Mesenchymal stem cell (in vitro differentiated cells and primary cell): Measurements from ENCODE around the gene PLA2G6.

ENCODE experiments used
- DNase-seq: peaks from one replicate; pipeline ENCODE4 v3.0.0-alpha.2; 2013
- H2AFZ ChIP-seq: one replicate; pipeline ENCODE4 v1.6.1; 2013; ENCODE audit warnings: low read depth, mild to moderate bottlenecking, control low read depth, inconsistent platforms, low read length, moderate library complexity
- H2AK5ac ChIP-seq: 2 replicates; pipeline ENCODE4 v1.6.1; 2013; ENCODE audit warnings: low read length, moderate library complexity, mild to moderate bottlenecking, inconsistent platforms; ENCODE audit not compliant: severe bottlenecking
- H2BK120ac ChIP-seq: one replicate; pipeline ENCODE4 v1.6.1; 2013; ENCODE audit warnings: low read depth, mild to moderate bottlenecking, inconsistent platforms, low read length, moderate library complexity
- H2BK12ac ChIP-seq, 2 experiments: one replicate each; pipeline ENCODE4 v1.6.1; 2013; ENCODE audit warnings: inconsistent platforms in 2 of 2, low read length in 2 of 2, mild to moderate bottlenecking in 2 of 2, moderate library complexity in 2 of 2, control low read depth in 1 of 2
- H2BK15ac ChIP-seq: one replicate; pipeline ENCODE4 v1.6.1; 2013; ENCODE audit warnings: mild to moderate bottlenecking, low read depth, inconsistent platforms; ENCODE audit not compliant: poor library complexity, severe bottlenecking
- H2BK5ac ChIP-seq: 2 replicates; pipeline ENCODE4 v1.6.1; 2013; ENCODE audit warnings: low read depth, mild to moderate bottlenecking, low read length, control low read depth, inconsistent platforms; ENCODE audit not compliant: poor library complexity, severe bottlenecking
- H3K14ac ChIP-seq, 2 experiments: one replicate each; pipeline ENCODE4 v1.6.1; 2013; ENCODE audit warnings: inconsistent platforms in 2 of 2, low read length in 2 of 2, control low read depth in 1 of 2, mild to moderate bottlenecking in 1 of 2, moderate library complexity in 1 of 2
- H3K18ac ChIP-seq, 2 experiments: one replicate each; pipeline ENCODE4 v1.6.1; 2013; ENCODE audit warnings: inconsistent platforms in 2 of 2, low read length in 2 of 2, control low read depth in 1 of 2, low read depth in 1 of 2, mild to moderate bottlenecking in 1 of 2
- H3K23ac ChIP-seq, 2 experiments: one replicate each; pipeline ENCODE4 v1.6.1; 2013; ENCODE audit warnings: inconsistent platforms in 2 of 2, low read length in 2 of 2, mild to moderate bottlenecking in 2 of 2, moderate library complexity in 2 of 2, control low read depth in 1 of 2
- H3K27ac ChIP-seq: 2 replicates; pipeline ENCODE4 v1.5.1; 2013; ENCODE audit warnings: mild to moderate bottlenecking, moderate library complexity, low read length, control low read depth, inconsistent platforms; ENCODE audit not compliant: poor library complexity, severe bottlenecking
- H3K27me3 ChIP-seq, 2 experiments: 2 replicates each; pipeline versions ENCODE4 v1.6.1 to v1.7.0; 2013; ENCODE audit warnings: low read length in 2 of 2, mild to moderate bottlenecking in 2 of 2, moderate library complexity in 2 of 2, control low read depth in 1 of 2, inconsistent platforms in 1 of 2; ENCODE audit not compliant: control insufficient read depth in 1 of 2, insufficient read depth in 1 of 2
- H3K36me3 ChIP-seq, 2 experiments: 2 replicates each; pipeline versions ENCODE4 v1.6.1 to v1.7.0; 2013; ENCODE audit warnings: low read length in 2 of 2, control low read depth in 1 of 2, inconsistent platforms in 1 of 2, low read depth in 1 of 2, mild to moderate bottlenecking in 1 of 2; ENCODE audit not compliant: insufficient read depth in 2 of 2, control insufficient read depth in 1 of 2
- H3K4ac ChIP-seq, 2 experiments: one replicate each; pipeline ENCODE4 v1.6.1; 2013; ENCODE audit warnings: inconsistent platforms in 2 of 2, low read length in 2 of 2, mild to moderate bottlenecking in 2 of 2, moderate library complexity in 2 of 2, control low read depth in 1 of 2, low read depth in 1 of 2
- H3K4me1 ChIP-seq: 2 replicates; pipeline ENCODE4 v1.6.1; 2013; ENCODE audit warnings: low read depth, low read length, control low read depth; ENCODE audit not compliant: control insufficient read depth, insufficient read depth
- H3K4me2 ChIP-seq: 2 replicates; pipeline ENCODE4 v1.6.1; 2013; ENCODE audit warnings: low read length, mild to moderate bottlenecking, inconsistent platforms; ENCODE audit not compliant: poor library complexity, severe bottlenecking
- H3K4me3 ChIP-seq, 2 experiments: 2 replicates each; pipeline versions ENCODE4 v1.5.1 to v1.7.0; 2013; ENCODE audit warnings: low read length in 2 of 2, mild to moderate bottlenecking in 2 of 2, control low read depth in 1 of 2, low read depth in 1 of 2; ENCODE audit not compliant: insufficient read depth in 1 of 2
- H3K79me1 ChIP-seq: replicated peaks from 2 replicates; pipeline ENCODE4 v1.6.1; 2013; ENCODE audit warnings: mild to moderate bottlenecking, control low read depth, low read length, inconsistent platforms; ENCODE audit not compliant: poor library complexity, severe bottlenecking
- H3K9ac ChIP-seq: 2 replicates; pipeline ENCODE4 v1.7.0; 2013; ENCODE audit warnings: mild to moderate bottlenecking, low read length, moderate library complexity
- H3K9me3 ChIP-seq: 2 replicates; pipeline ENCODE4 v1.7.0; 2013; ENCODE audit warnings: mild to moderate bottlenecking, low read length; ENCODE audit not compliant: control insufficient read depth
- H4K8ac ChIP-seq: one replicate; pipeline ENCODE4 v1.6.1; 2013; ENCODE audit warnings: inconsistent platforms, mild to moderate bottlenecking, low read length, moderate library complexity
- H4K91ac ChIP-seq: one replicate; pipeline ENCODE4 v1.6.1; 2013; ENCODE audit warnings: mild to moderate bottlenecking, low read length, inconsistent platforms
- WGBS: methylation state at CpG from one replicate; pipeline ENCODE4 v1.1.7; 2013; ENCODE audit warnings: mixed read lengths; 5-methylcytosine and 5-hydroxymethylcytosine counted together

PLA2G6 gene

GRCh38 chr22:38115423-38116205, 66.0 kb downstream of the PLA2G6 start:
- H3K79me1 ChIP-seq, result no peaks in the 10 kb centered on the region
- H3K27ac ChIP-seq, result no peak overlapping the region
- H3K18ac ChIP-seq, result no peak overlapping the region
- peaks cover 0 to 25% of the 10 kb centered on the region in 2 experiments for H3K36me3 ChIP-seq
- no peak overlapping the region for H3K14ac ChIP-seq
- H3K23ac ChIP-seq, result no peak overlapping the region
- H3K4me2 ChIP-seq, result no peak overlapping the region
- peaks cover 0 to 2% of the 10 kb centered on the region in 2 experiments for H3K27me3 ChIP-seq
- no peak overlapping the region for H3K4me3 ChIP-seq
- no peak overlapping the region for H2AFZ ChIP-seq
- H2BK15ac ChIP-seq, result no peak overlapping the region
- H3K9me3 ChIP-seq, result no peaks in the 10 kb centered on the region
- no peak overlapping the region for H3K4ac ChIP-seq
- no peak overlapping the region for H2AK5ac ChIP-seq
- 96% methylated on average over 31 of the region's 31 CpGs for WGBS
- no peak overlapping the region for H2BK5ac ChIP-seq
- H2BK12ac ChIP-seq, result no peak overlapping the region
- H4K8ac ChIP-seq, result peak overlapping the region; percentile 1
- no peak overlapping the region for H2BK120ac ChIP-seq
- H3K9ac ChIP-seq, result no peak overlapping the region
- H4K91ac ChIP-seq, result peak overlapping the region; percentile 6
- DNase-seq, result no peak
- peaks cover 20% of the 10 kb centered on the region for H3K4me1 ChIP-seq

- H3K18ac ChIP-seq, result peak overlapping the region in 1 of 2 experiments; percentile 66
- peaks cover 23% of the 10 kb centered on the region for H3K4me1 ChIP-seq
- no peak overlapping the region for H3K4me2 ChIP-seq
- no peak overlapping the region for H2AK5ac ChIP-seq
- H3K4ac ChIP-seq, result peak overlapping the region in 1 of 2 experiments; percentile 60
- H4K8ac ChIP-seq, result peak overlapping the region; percentile 87
- no peaks in the 10 kb centered on the region for H3K9me3 ChIP-seq
- no peak overlapping the region for H2BK15ac ChIP-seq
- no peak overlapping the region for H3K9ac ChIP-seq
- H3K36me3 ChIP-seq, result peaks cover 0 to 20% of the 10 kb centered on the region in 2 experiments
- peak overlapping the region; percentile 18 for H2AFZ ChIP-seq
- H3K27me3 ChIP-seq, result peaks cover 0 to 10% of the 10 kb centered on the region in 2 experiments
- peak overlapping the region; percentile 59 for H4K91ac ChIP-seq
- DNase-seq, result peak; percentile 87
- no peaks in the 10 kb centered on the region for H3K79me1 ChIP-seq
- no peak overlapping the region for H2BK5ac ChIP-seq
- H3K14ac ChIP-seq, result peak overlapping the region in 1 of 2 experiments; percentile 68
- no peak overlapping the region for H3K27ac ChIP-seq
- 50% methylated on average over 32 of the region's 32 CpGs for WGBS
- H3K4me3 ChIP-seq, result no peak overlapping the region
- no peak overlapping the region for H2BK120ac ChIP-seq
- H3K23ac ChIP-seq, result no peak overlapping the region
- H2BK12ac ChIP-seq, result peak overlapping the region in 1 of 2 experiments; percentile 12
Observed at GRCh38 chr22:38114484-38115398, 66.9 kb downstream of the PLA2G6 start.

- Histone ChIP-seq H3K4me2 (no peak overlapping the region), H3K4ac (no peak overlapping the region), H3K9me3 (no peaks in the 10 kb centered on the region), H3K36me3 (peaks cover 0 to 24% of the 10 kb centered on the region in 2 experiments), H2BK12ac (no peak overlapping the region), H3K9ac (no peak overlapping the region), H3K79me1 (no peaks in the 10 kb centered on the region), H4K91ac (no peak overlapping the region), H3K27ac (no peak overlapping the region), H2AFZ (no peak overlapping the region), H3K4me1 (peaks cover 25% of the 10 kb centered on the region), H3K18ac (no peak overlapping the region), H2BK15ac (no peak overlapping the region), H3K23ac (no peak overlapping the region), H2BK120ac (no peak overlapping the region), H2AK5ac (peak overlapping the region; percentile 13), H3K14ac (no peak overlapping the region), H2BK5ac (no peak overlapping the region), H4K8ac (no peak overlapping the region), H3K27me3 (peaks cover 0 to 10% of the 10 kb centered on the region in 2 experiments), H3K4me3 (no peak overlapping the region)
- 94% methylated on average over 19 of the region's 22 CpGs for WGBS
- DNase-seq, result no peak
Observed at GRCh38 chr22:38112381-38112780, 69.2 kb downstream of the PLA2G6 start.

GRCh38 chr22:38111925-38112355, 69.7 kb downstream of the PLA2G6 start:
- no peak overlapping the region for H2BK12ac ChIP-seq
- no peak overlapping the region for H3K23ac ChIP-seq
- H2AK5ac ChIP-seq, result peak overlapping the region; percentile 78
- no peak overlapping the region for H3K18ac ChIP-seq
- no peak overlapping the region for H3K27ac ChIP-seq
- no peaks in the 10 kb centered on the region for H3K9me3 ChIP-seq
- H4K8ac ChIP-seq, result no peak overlapping the region
- H3K4me3 ChIP-seq, result no peak overlapping the region
- H3K79me1 ChIP-seq, result no peaks in the 10 kb centered on the region
- no peak overlapping the region for H3K14ac ChIP-seq
- H3K9ac ChIP-seq, result no peak overlapping the region
- H3K4me1 ChIP-seq, result peaks cover 25% of the 10 kb centered on the region
- no peak overlapping the region for H3K4me2 ChIP-seq
- H2BK120ac ChIP-seq, result no peak overlapping the region
- peaks cover 0 to 24% of the 10 kb centered on the region in 2 experiments for H3K36me3 ChIP-seq
- whole genome bisulfite sequencing, result 86% methylated on average over 11 of the region's 11 CpGs
- no peak for DNase-seq
- peaks cover 0 to 10% of the 10 kb centered on the region in 2 experiments for H3K27me3 ChIP-seq
- no peak overlapping the region for H4K91ac ChIP-seq
- no peak overlapping the region for H3K4ac ChIP-seq
- no peak overlapping the region for H2BK5ac ChIP-seq
- H2AFZ ChIP-seq, result no peak overlapping the region
- no peak overlapping the region for H2BK15ac ChIP-seq
